Globus pallidus (tissue), 1 donor: ENCODE measurements around the gene SBF2.
"Not testable (repeated sequence)": the region's sequence is repeated elsewhere in the genome, so short reads cannot be mapped to it uniquely, and the experiment has no call there.

Source experiments
- DNase-seq: peaks from one replicate; pipeline ENCODE4 v3.0.0-alpha.2; 2015; ENCODE audit warnings: low spot score

SBF2 gene

DNA sequence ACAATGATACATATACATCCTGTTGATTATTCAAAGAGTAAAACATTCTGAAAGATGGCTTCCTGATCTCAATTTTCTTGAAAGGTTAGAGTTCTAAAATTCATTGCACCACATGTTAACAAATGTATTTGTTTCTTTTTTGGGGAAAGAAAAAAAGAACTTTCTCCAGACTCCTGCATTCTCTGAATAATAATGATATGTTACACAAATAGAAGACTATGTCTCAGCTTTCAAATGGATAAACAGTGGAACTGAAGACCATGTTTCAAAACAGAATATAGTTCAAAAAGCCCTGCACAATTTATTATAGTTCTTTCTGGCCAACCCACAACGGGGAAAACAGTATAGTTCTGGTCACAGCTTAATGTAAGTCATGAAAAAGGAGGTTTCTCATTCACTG, 277.0 kb downstream of the SBF2 start:
- no peak for DNase-seq

DNA sequence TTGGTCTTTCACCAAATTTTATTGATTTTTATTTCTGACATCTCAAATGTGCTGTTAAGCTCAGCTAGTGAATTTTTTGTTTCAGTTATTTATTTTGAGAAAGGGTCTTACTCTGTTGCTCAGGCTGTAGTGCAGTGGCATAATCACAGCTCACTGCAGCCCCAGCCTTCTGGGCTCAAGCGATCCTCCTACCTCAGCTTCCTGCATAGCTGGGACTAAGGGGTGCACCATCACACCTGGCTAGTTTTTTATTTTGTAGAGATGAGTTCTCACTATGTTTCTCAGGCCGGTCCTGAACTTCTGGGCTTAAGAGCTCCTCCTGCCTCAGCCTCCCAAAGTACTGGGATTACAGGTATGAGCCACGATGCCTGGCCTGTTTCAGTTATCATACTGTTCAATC, 282.0 kb downstream of the SBF2 start:
- DNase-seq, result no peak

DNA sequence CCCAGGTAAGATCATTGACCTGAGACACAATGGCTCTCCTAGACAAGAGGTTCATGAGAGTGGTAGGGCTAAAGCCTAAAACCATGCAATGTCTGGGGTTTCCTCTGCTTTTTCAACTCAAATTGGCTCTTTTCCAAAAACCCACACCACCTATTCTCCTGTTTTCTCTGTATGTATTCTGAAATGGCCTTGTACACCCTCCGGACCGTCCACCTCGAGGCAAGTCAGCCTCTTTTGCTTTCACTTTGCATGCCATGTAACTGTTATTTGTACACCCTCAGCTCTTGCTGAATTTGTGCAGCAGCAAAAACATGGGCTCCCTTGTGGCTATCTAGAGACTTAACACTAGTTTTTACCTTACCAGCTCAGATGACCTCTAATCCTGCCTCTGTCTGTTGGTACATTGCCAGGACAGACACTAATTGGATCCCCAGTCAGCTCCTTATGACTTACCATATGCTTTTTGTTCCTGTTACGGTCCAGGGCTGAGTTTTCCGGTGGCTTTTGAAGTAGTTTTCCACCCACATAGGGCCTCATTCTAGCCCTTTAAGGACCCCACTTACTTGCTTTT, 288.0 kb downstream of the SBF2 start:
- DNase-seq, result no peak

DNA sequence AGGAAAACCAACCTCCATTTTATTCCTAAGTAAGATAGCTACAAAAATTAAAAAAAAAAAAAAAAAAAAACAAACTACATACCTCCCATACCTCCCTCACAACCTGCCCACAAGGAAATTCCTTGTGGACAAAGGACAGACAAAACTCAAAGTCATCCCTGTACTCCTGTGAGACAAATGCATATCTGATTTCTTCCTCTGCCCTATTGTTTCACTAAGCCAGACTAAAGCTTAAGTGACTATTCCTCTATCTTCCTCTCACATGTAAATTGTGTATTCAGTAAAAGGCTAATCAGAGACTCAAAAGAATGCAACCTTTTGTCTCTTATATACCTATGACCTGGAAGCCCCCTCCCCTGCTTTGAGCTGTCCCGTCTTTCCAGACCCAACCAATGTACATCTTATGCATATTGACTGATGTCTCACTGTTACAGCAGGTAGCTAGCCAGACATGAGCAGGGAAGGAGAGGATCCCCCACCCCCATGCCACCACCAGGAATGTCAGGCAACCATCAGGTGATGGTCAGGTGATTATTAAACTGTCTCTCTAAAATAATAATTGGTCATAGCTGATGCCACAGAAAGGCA, 289.4 kb downstream of the SBF2 start:
- no peak for DNase-seq

DNA sequence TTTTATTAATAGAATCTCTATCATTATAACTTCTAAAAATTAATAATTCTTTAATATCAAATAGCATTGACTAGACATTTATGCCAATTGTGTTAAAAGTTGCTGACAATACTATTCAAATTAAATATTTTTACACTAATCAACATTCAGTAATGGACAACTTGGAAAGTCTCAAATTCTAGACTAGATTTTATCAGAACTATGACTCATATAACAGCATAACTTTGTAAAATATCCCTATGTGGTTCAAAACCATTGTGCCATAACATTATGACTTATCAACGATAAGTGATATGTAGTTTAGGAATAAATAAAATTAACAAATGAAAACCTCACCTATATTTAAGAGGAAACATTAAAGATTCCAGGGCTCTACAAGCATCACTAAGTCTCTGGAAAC, 291.8 kb downstream of the SBF2 start:
- no peak for DNase-seq

DNA sequence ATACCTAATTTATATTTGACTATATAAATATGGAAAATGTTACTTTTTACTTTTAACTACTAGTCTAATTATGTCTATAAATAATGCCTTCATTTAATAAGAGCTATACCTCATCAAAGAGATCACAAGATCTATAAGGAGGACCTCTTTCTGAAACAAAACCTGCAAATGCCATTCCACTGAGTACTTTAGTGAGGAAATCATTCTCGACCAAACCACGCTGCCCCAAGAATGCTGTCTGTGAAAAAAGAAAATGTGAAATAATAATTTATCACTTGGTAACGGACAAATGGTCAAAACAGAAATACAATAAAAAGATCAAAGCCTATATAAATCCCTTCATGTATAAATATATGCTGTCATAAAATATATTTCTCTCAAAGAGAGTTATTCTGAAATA, 301.7 kb downstream of the SBF2 start:
- DNase-seq, result no peak

DNA sequence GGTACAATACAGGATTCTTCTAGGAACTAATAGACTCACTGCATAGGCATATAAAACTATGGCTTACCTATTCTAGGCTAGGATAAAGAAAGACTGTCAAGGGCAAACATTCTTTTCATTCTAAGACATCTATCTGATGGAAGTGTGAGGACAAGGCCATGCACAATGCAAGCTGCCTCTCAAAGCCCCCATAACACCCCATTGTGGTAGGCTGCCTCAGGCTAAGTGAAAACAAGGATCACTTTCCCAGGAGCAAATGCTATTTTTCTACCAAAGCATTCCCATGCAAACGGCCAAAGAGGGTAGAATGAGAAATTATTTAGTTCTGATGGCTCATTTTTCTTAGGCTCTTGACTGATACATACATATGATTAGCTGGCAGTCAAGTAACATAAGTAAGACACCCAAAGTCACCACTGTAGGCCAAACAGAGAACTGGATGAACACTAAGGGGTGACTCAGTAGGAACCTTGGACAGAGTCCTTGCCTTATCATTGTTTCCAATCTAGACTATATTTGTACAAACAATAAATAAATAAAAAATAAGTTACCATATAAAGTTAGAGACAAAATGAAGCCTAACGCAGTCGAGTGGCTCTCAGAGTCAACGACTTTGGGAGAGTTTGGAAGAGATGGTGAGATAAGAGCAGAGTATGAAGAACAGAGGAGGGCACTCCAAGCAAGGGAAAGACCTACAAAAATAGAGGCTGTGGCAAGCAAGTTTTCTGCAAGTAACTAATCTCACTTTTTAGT, 303.6 kb downstream of the SBF2 start:
- no peak for DNase-seq

DNA sequence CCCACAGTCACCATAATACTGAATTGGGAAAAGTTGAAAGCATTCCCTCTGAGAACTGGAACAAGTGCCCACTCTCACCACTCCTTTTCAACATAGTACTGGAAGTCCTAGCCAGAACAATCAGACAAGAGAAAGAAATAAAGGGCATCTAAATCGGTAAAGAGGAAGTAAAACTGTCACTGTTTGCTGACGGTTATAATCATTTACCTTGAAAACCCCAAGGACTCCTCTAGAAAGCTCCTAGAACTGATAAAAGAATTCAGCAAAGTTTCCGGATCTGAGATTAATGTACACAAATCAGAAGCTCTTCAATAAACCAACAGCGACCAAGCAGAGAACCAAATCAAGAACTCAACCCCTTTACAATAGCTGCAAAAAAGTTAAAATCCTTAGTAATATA, 306.7 kb downstream of the SBF2 start:
- DNase-seq, result not testable (repeated sequence)

DNA sequence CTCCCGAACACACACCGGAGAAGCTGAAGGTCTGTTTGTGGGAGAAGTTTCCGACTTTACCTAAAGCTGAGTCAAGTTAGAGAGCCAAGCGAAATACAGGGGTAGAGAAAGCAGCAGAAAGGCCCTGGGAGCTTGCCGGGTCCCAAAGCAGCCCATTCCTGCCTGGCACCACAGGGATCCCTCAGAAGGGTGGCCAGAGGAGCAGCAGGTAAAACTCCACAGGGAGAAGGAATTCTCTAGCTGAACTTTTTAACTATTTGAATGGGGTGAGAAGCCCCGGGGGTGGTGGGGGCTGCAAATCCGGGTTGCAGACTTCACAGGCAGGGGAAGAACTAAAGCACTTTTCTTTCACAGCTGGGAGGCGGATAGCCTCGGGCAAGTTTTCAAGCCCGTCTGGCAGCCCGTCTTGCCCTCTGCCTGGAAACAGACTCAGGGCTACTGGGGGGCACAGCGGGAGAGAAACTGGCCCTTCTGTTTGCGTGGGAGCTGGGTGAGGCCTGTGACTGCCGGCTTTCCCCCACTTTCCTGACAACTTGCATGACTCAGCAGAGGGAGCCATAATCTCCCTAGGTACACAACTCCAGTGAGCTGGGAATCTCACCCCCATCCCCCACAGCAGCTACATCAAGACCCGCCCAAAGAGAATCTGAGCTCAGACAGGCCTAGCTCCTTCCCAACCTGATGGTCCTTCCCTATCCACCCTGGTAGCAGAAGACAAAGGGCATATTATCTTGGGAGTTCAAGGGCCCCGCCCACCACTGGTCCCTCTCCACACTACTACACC, 311.0 kb downstream of the SBF2 start:
- peak; percentile 23 for DNase-seq

DNA sequence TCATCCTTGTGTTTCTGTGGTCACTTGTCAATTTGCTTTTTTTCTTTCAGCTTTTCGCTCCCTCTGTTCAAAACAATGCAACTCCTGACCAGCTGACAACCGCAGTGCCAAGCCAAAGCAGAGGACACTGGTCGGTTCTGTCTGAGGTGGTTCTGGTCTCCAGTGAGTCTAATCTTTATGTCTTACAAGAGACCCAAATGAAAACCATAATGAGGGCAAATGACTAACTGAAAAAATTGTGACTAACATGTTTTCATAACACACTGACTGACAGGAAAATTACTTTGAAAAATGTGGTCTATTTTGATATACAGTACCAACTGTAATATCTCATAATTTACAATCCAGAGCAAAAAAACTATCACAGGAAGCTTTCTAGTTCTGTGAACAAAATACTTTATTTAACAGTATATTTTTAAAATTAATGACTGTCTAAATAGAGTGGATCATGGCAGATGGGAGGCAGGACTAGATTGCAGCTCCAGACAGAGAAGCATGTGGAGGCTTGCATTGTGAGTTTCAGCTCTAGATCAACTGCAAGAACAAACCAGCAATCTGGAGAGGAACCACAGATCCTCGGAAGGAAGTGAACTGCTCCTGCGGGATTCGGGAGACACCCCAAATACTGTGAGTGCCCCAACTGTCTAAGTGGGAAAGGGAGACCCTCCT, 311.8 kb downstream of the SBF2 start:
- DNase-seq, result peak; percentile 48

DNA sequence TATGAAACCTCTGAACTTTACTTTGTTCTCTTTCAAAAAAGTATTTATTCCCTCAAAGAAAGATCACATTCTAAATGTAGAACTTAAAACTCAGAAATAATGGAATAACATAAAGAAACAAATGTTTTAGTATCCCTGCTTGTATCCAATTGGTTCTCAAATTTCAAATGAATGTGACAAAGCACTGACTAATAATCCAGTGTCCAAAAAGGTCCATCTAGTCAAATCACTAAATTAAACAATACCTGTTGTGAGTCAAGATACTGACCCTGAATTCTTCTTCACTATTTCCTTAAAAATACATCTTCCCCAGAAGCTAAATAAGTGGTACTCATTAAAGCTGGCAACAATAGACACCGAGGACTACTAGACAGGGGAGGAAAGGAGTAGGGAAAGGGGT, 313.1 kb downstream of the SBF2 start:
- no peak for DNase-seq

DNA sequence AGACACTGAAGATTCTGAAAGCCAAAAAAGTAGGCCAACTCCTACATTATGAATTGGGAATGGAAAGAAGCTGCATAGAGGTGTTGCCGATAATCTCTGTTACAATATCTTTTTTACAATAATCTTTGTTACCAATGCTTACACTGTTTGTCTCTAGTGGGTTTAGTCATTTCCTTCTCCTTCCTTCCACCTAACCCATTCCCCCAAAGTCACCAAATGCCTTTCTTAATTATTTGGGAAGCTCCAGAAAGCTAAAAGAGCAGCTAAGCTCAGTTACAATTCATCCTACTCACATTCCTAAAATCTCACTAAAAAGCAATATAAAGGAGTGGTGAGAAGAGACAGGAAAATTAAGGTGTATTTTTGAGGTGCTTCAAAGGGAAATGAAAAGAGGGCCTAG, 316.5 kb downstream of the SBF2 start:
- no peak for DNase-seq

DNA sequence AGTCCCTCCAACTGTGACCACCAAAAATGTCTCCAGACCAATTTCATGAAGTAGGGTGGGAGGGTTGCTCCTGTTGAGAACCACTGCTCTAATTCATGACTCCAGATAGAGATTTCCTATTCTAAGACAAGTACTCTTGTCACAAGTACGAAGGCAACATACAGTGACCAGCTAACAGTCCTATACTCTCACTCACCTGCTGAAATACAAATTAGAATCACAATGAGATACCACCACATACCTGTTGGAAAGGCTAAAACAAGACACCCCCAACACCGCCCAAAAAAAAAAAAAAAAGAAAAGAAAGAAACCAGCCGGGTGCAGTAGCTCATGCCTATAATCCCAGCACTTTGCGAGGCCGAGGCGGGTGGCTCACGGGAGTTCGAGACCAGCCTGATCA, 319.6 kb downstream of the SBF2 start:
- no peak for DNase-seq

DNA sequence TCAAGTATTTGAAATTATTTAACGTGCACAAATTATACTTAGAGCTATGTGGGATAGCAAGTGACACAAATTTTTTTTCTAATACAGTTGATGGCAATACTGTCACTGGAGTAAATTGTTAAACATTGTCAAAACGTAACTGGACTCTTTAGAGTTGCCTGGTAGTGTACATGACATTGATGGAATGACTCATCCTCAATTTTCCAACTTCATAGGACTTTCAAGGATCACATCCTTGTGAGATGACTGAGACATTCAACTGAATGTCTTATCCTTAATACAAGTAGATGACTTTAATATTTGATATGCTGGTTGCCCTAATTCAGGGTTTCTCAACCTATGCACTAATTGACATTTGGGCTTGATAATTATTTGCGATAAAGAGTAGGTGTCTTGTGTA, 320.1 kb downstream of the SBF2 start:
- no peak for DNase-seq

DNA sequence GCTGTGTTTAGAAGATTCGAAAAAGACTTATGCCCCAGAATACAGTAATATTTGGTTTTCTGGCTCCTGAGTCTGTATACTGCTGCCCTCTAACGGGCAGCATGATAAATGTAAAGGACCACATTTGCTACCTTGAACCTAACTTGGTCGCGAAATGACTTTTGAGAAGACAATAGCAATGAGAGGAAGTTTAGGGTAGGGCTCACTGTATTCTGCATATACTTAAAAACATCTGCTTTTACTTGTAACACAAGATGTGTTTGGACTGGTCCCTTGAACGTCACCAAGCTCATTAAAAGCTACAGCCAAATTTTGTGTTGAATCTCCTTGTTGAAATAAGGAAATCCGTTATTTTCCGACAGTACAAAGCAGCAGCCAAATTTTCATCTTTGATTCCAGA, 321.0 kb downstream of the SBF2 start:
- DNase-seq, result peak; percentile 30

DNA sequence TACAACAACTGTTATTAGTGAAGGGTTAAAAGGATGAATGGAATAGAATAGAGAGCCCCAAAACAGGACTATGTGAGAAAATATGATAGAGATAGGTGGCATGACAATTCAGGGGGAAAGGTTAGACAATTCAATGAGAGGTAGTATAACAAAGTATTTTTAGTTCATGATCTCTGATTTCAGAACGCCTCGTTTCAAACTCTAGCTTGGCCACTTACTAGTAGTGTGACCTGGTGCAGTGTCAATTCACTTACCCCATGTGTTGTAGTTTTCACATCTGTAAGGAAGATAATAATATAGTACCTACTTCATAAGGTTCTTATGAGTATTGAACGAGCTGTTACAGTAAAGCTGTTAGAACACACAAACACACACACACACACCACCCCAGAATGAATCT, 322.1 kb downstream of the SBF2 start:
- DNase-seq, result no peak

DNA sequence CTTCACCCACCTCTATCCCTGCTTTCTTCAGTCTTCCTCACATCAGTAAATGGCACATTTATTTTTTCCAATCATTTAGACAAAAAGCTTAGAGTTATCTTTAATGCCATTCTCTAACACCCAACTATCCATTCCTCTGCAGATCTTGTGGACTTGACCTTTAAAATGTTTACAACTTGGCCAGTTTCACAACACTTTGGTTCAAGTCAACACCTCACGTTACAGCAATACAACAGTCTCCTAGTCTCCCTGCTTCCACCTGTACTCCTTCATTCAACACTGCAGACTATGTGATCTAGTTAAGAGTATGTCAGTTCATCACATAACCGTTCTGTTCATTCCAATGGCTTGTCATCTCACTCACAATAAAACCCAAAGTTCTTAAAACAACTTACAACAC, 325.0 kb downstream of the SBF2 start:
- no peak for DNase-seq

DNA sequence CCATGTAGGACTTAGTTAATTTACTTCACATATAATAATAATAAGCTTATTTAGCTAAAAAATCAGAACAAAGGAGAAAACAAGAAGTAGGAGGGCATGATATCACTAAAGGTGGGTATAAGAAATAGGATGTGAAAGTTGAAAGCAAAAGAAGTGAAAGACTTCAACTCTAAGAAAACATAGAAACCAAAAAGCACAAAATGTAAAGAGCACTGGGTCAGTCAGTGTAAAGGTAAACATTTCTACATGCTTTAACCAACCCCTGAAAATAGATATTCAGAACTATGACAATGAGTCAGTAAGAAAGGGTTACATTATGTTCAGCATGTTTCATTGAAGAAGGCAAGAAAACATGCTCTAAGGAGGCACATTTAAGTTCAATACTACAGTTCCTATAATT, 331.3 kb downstream of the SBF2 start:
- no peak for DNase-seq

DNA sequence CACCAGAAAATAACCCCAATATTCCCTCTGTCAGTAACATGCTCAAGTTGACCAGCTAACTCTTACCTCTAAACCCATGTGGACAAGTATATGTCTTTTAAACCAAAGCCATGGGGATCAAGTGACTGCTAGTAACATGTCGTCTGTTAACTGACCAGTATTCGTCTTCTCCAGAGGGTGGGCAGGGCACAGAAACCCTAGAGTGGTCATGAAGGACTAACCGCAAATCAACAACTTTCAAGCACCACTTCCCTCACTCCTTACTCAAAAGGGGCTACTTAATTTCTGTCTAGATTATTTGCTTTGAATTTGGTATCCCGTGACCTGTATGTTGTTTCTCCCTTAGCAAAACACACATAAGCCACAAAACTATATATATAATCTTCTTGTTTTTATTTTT, 336.9 kb downstream of the SBF2 start:
- DNase-seq, result no peak

DNA sequence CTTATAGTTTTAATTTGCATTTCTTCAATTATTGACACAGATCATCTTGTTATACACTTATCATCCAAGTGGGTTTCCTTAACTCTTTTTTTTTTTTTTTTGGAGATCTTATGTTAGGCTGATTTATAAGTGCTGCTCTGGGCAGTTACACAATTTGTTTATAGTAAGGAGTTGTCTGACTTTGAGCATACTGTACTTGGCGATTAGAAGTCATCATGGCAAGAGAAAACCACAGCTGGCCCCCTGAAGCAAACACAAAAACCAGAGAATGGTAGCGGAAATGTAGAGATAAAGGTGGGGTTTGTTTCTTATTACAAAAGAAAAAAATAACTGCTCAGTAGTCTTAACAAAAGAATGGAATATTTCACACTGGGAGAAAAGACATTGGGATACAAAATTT, 337.5 kb downstream of the SBF2 start:
- DNase-seq, result no peak

DNA sequence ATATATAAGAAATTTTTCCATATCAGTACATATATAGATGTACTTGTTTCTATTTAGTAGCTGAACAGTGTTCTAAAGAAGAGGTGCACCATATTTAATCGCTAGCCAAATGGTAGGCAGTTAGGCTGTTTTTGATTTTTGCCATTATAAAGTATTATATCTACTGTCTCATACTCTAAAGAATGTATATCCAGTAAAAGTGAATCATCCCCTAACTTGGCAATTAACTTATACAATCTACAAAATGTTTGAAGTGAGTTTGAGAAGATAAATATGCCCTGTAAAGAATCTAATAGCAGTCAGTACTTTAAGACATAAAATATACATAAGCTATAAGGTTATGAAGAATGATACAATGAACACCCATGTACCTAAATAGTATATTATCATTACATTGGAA, 338.6 kb downstream of the SBF2 start:
- DNase-seq, result no peak

DNA sequence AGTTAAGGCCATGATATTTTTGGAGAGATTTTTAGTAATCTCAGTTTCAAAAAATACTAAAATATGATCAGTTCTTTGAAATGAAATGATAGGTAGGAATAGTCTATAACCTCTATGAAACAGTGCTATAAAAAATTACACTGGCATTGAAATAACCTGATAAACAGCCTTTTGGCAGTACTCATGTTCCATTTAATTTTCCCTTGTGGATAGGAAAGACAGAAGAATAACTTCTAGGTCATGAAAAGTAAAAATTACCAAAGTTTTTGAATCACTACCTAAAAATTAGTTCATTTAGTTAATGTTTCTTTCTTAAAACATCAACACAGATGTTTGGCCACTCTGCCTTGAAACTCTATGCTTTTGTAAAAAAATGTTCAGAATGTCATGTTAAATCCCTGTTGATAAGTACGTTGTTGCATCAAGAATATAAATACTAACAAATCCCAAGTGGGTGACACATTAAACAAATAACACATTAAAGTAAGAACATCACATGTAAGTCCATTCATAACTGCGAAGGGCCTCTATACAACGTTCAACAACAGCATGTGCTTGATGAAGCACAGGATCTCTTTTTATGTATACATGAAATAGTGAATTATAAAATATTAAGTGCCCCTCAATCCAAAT, 339.9 kb downstream of the SBF2 start:
- no peak for DNase-seq
